PFSK-1 (cell line): ENCODE results near the gene MGAT5.

Experiments used
- POLR2AphosphoS5 ChIP-seq: IDR thresholded peaks from 2 replicates; pipeline ENCODE4 v1.6.1; 2012; ENCODE audit warnings: low read depth, mild to moderate bottlenecking, control low read depth, low read length, moderate library complexity
- REST ChIP-seq, 2 experiments: IDR thresholded peaks; 2 replicates each; pipeline versions ENCODE4 v1.6.1 to v1.8.0; 2011 to 2012; ENCODE audit warnings: low read depth in 2 of 2, low read length in 2 of 2, control low read depth in 1 of 2, inconsistent platforms in 1 of 2, mild to moderate bottlenecking in 1 of 2, moderate library complexity in 1 of 2; ENCODE audit not compliant: insufficient read depth in 1 of 2

- TF ChIP-seq POLR2AphosphoS5 (no peak), REST (IDR thresholded peaks at IDR 0.05; ENCODE audit: insufficient read depth in 1 of 2, low read depth in 2 of 2, low read length in 2 of 2) (no peak)
Observed at GRCh38 chr2:134458473-134458853, 204.6 kb downstream of the MGAT5 start.
